ENCODE measurements around the gene PNLDC1. TPM values are rescaled to one million over a fixed set of nuclear protein-coding genes. Genes with fewer than 3 reads are reported as not detected.

Gene PNLDC1
- total and polyA plus RNA-seq, 4 experiments from 2014 or later, result 0.23 to 0.94 (median 0.47) TPM; not detected in 1

GRCh38 chr6:159826968-159827647, 27.0 kb downstream of the PNLDC1 start:
- H3K9me3 Mint-ChIP-seq, result no peaks in the 10 kb centered on the region
- Histone ChIP-seq H3K27ac (ENCODE audit: low read depth, low read length) (no peak overlapping the region), H3K9me3 (ENCODE audit: control insufficient read depth in 1 of 2, low read length in 2 of 2) (no peaks in the 10 kb centered on the region), H3K27me3 (ENCODE audit: insufficient read depth, low read length) (no peaks in the 10 kb centered on the region), H3K4me1 (ENCODE audit: insufficient read depth, low read length) (no peaks in the 10 kb centered on the region), H3K36me3 (ENCODE audit: insufficient read depth, low read length) (no peaks in the 10 kb centered on the region), H3K4me3 (ENCODE audit: low read length in 2 of 2) (no peak overlapping the region)
- DNase-seq, result no peak
- peaks cover 0 to 10% of the 10 kb centered on the region in 2 donors for H3K36me3 Mint-ChIP-seq
- CTCF ChIA-PET (ENCODE audit: partially characterized antibody), result no interaction called here
- H3K4me1 Mint-ChIP-seq, result peaks cover 2 to 6% (median 3%) of the 10 kb centered on the region in 4 donors
- H3K4me3 Mint-ChIP-seq, result no peak overlapping the region
- POLR2A ChIA-PET (ENCODE audit: partially characterized antibody), result no interaction called here
- peaks cover 0 to 1% of the 10 kb centered on the region in 2 donors for H3K27me3 Mint-ChIP-seq
- no peak overlapping the region for H3K27ac Mint-ChIP-seq
- intact Hi-C loops (cut with micrococcal nuclease), result no loop called here

DNA sequence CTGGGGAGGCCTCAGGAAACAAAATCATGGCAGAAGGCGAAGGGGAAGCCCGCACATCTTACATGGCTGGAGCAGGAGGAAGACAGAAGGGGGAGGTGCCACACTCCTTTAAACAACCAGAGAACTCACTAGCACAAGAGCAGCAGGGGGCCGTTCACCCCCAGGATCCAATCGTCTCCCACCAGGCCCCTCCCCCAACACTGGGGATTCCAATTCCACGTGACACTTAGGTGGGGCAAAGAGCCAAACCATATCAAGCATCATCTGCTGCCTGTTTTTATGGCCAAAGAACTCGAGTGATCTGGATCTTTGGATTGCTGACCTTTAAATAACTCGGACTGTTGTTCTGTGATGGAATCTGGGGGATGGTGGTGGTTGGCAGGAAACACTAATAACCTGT, 28.0 kb downstream of the PNLDC1 start:
- Histone ChIP-seq H3K36me3 (ENCODE audit: insufficient read depth, low read length) (no peaks in the 10 kb centered on the region), H3K4me3 (ENCODE audit: low read length in 2 of 2) (no peak overlapping the region), H3K27ac (ENCODE audit: low read depth, low read length) (no peak overlapping the region), H3K9me3 (ENCODE audit: control insufficient read depth in 1 of 2, low read length in 2 of 2) (no peaks in the 10 kb centered on the region), H3K4me1 (ENCODE audit: insufficient read depth, low read length) (no peaks in the 10 kb centered on the region), H3K27me3 (ENCODE audit: insufficient read depth, low read length) (no peaks in the 10 kb centered on the region)
- H3K4me3 Mint-ChIP-seq, result no peak overlapping the region
- peaks cover 0 to 1% of the 10 kb centered on the region in 2 donors for H3K27me3 Mint-ChIP-seq
- peaks cover 2 to 6% (median 3%) of the 10 kb centered on the region in 4 donors for H3K4me1 Mint-ChIP-seq
- H3K9me3 Mint-ChIP-seq, result no peaks in the 10 kb centered on the region
- peaks cover 0 to 8% of the 10 kb centered on the region in 2 donors for H3K36me3 Mint-ChIP-seq
- DNase-seq, result no peak
- CTCF ChIA-PET (ENCODE audit: partially characterized antibody), result no interaction called here
- no peak overlapping the region for H3K27ac Mint-ChIP-seq
- POLR2A ChIA-PET (ENCODE audit: partially characterized antibody), result no interaction called here
- intact Hi-C loops (cut with micrococcal nuclease), result no loop called here

DNA sequence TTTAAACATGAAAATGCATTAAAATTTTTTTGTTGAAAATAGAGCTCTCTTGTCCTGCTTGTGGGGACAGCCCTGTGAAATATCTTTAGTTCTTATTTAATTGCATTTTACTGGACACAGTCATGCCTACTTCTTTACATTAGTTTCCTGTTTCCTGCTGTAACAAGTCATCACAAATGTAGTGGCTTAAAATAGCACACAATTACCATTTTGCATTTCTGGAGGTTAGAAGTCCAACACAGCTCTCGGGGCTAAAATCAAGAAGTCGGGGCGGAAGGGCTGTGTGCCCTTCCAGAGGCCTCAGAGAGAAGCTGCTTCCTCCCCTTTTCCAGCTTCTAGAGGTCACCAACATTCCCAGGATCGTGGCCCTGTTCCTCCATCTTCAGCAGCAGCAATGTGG, 29.4 kb downstream of the PNLDC1 start:
- Mint-ChIP-seq H3K36me3 (no peaks in the 10 kb centered on the region), H3K27me3 (peaks cover 0 to 1% of the 10 kb centered on the region in 2 donors), H3K27ac (no peak overlapping the region), H3K9me3 (no peaks in the 10 kb centered on the region), H3K4me3 (no peak overlapping the region), H3K4me1 (peaks cover 4 to 7% (median 6%) of the 10 kb centered on the region in 4 donors)
- Histone ChIP-seq H3K4me1 (ENCODE audit: insufficient read depth, low read length) (peaks cover 3% of the 10 kb centered on the region), H3K4me3 (ENCODE audit: low read length in 2 of 2) (no peak overlapping the region), H3K9me3 (ENCODE audit: control insufficient read depth in 1 of 2, low read length in 2 of 2) (no peaks in the 10 kb centered on the region), H3K27me3 (ENCODE audit: insufficient read depth, low read length) (no peaks in the 10 kb centered on the region), H3K27ac (ENCODE audit: low read depth, low read length) (no peak overlapping the region), H3K36me3 (ENCODE audit: insufficient read depth, low read length) (no peaks in the 10 kb centered on the region)
- ChIA-PET POLR2A (ENCODE audit: partially characterized antibody) (no interaction called here), CTCF (ENCODE audit: partially characterized antibody) (interaction anchor here (0.8 to 1.2 kb wide), 3 partner anchors 23 to 626 kb away, joined by 3 to 4 read pairs (median 3); no protein-coding TSS in a partner anchor)
- no peak for DNase-seq
- intact Hi-C loops (cut with micrococcal nuclease), result no loop called here

DNA sequence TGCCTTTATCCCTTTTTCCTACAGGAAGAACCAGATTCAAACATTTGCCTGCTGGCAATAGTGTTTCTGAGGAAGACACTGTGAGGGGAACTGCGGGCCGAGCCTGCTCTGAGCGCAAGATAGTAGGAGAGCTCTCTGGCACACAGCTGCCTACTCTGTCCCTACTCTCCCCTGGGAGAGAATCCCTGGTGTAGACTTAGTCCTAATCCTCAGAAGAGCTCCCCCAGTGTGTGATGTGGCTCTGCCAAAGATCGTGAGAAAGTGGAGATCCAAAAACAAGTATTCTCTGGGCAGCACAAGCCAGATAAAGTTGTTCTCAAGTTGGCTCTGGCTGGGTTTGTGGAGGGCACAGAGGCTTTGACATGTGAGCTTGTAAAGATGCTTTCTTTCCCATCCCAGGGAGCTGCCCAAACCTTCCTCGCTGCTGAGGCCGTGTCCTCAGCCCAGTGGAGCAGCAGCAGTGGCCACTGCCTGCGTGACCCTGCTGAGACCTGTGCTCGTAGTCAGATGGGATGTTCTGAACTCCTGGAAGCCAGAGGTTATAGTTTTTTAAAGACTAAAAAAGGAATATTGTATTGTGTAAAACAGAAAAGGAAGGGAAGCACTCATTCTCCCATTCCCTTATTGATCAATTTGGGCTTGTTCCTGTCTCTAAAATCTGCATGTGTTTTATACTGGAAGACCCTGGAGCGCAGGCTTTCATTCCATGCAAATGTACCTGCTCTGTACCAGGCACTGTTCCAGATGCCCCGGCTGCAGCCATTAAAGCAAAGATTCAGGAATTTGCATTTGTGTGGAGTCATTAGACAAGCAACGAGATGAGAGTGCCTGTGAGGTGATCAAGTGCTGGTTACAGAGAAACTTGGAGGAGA, 30.7 kb downstream of the PNLDC1 start:
- POLR2A ChIA-PET (ENCODE audit: partially characterized antibody), result no interaction called here
- Histone ChIP-seq H3K36me3 (ENCODE audit: insufficient read depth, low read length) (no peaks in the 10 kb centered on the region), H3K4me3 (ENCODE audit: low read length in 2 of 2) (no peak overlapping the region), H3K4me1 (ENCODE audit: insufficient read depth, low read length) (peaks cover 4% of the 10 kb centered on the region), H3K27me3 (ENCODE audit: insufficient read depth, low read length) (no peaks in the 10 kb centered on the region), H3K9me3 (ENCODE audit: control insufficient read depth in 1 of 2, low read length in 2 of 2) (no peaks in the 10 kb centered on the region), H3K27ac (ENCODE audit: low read depth, low read length) (no peak overlapping the region)
- intact Hi-C loops (cut with micrococcal nuclease), result no loop called here
- CTCF ChIA-PET (ENCODE audit: partially characterized antibody), result interaction anchor here (1.1 kb wide), 1 partner anchor 22 kb away, joined by 3 read pairs; no protein-coding TSS in a partner anchor
- DNase-seq, result no peak
- peaks cover 0 to 1% of the 10 kb centered on the region in 2 donors for H3K27me3 Mint-ChIP-seq
- peaks cover 7 to 9% (median 9%) of the 10 kb centered on the region in 4 donors for H3K4me1 Mint-ChIP-seq
- H3K27ac Mint-ChIP-seq, result peak overlapping the region in 1 of 7 donors; percentile 37
- no peaks in the 10 kb centered on the region for H3K9me3 Mint-ChIP-seq
- no peaks in the 10 kb centered on the region for H3K36me3 Mint-ChIP-seq
- H3K4me3 Mint-ChIP-seq, result no peak overlapping the region

- no peak for DNase-seq
- intact Hi-C loops (cut with micrococcal nuclease), result no loop called here
- Mint-ChIP-seq H3K36me3 (no peaks in the 10 kb centered on the region), H3K27ac (peak overlapping the region in 1 of 7 donors; percentile 93), H3K4me3 (no peak overlapping the region), H3K9me3 (no peaks in the 10 kb centered on the region), H3K27me3 (peaks cover 0 to 1% of the 10 kb centered on the region in 2 donors), H3K4me1 (peaks cover 7 to 9% (median 9%) of the 10 kb centered on the region in 4 donors)
- Histone ChIP-seq H3K36me3 (ENCODE audit: insufficient read depth, low read length) (no peaks in the 10 kb centered on the region), H3K9me3 (ENCODE audit: control insufficient read depth in 1 of 2, low read length in 2 of 2) (no peaks in the 10 kb centered on the region), H3K4me1 (ENCODE audit: insufficient read depth, low read length) (peaks cover 4% of the 10 kb centered on the region), H3K4me3 (ENCODE audit: low read length in 2 of 2) (no peak overlapping the region), H3K27me3 (ENCODE audit: insufficient read depth, low read length) (no peaks in the 10 kb centered on the region), H3K27ac (ENCODE audit: low read depth, low read length) (no peak overlapping the region)
- CTCF ChIA-PET (ENCODE audit: partially characterized antibody), result no interaction called here
- POLR2A ChIA-PET (ENCODE audit: partially characterized antibody), result no interaction called here
These were observed 31.2 kb downstream of the PNLDC1 start for GRCh38 chr6:159831373-159831679.

GRCh38 chr6:159832946-159833345, 32.9 kb downstream of the PNLDC1 start:
- Mint-ChIP-seq H3K36me3 (no peaks in the 10 kb centered on the region), H3K27ac (no peak overlapping the region), H3K9me3 (no peaks in the 10 kb centered on the region), H3K4me1 (peaks cover 7 to 9% (median 9%) of the 10 kb centered on the region in 4 donors), H3K4me3 (no peak overlapping the region), H3K27me3 (peaks cover 0 to 1% of the 10 kb centered on the region in 2 donors)
- intact Hi-C loops (cut with micrococcal nuclease), result no loop called here
- Histone ChIP-seq H3K27me3 (ENCODE audit: insufficient read depth, low read length) (no peaks in the 10 kb centered on the region), H3K4me1 (ENCODE audit: insufficient read depth, low read length) (peaks cover 4% of the 10 kb centered on the region), H3K9me3 (ENCODE audit: control insufficient read depth in 1 of 2, low read length in 2 of 2) (no peaks in the 10 kb centered on the region), H3K36me3 (ENCODE audit: insufficient read depth, low read length) (no peaks in the 10 kb centered on the region), H3K4me3 (ENCODE audit: low read length in 2 of 2) (no peak overlapping the region), H3K27ac (ENCODE audit: low read depth, low read length) (no peak overlapping the region)
- DNase-seq, result no peak
- CTCF ChIA-PET (ENCODE audit: partially characterized antibody), result interaction anchor here (1.1 kb wide), 1 partner anchor 623 kb away, joined by 3 read pairs; no protein-coding TSS in a partner anchor
- POLR2A ChIA-PET (ENCODE audit: partially characterized antibody), result no interaction called here

DNA sequence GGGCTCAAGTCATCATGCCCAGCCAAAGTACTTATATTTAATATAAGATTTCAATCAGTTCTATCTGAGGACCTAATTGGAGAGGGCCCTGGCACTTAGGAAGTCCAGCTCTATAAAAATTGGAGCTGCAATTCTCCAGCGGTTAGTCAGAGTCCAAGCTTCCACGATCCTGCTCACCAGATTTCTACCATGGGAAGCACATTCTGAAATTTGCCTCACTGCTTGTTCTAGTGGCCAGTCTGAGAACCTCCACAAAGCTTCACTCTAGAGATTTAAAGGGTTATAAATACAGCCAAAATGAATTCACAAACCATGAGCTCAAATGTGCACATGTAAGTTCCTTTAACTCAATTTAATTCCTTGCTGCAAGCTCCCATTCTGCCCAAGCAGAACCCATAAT, 33.5 kb downstream of the PNLDC1 start:
- Histone ChIP-seq H3K36me3 (ENCODE audit: insufficient read depth, low read length) (no peaks in the 10 kb centered on the region), H3K4me3 (ENCODE audit: low read length in 2 of 2) (no peak overlapping the region), H3K4me1 (ENCODE audit: insufficient read depth, low read length) (peaks cover 4% of the 10 kb centered on the region), H3K9me3 (ENCODE audit: control insufficient read depth in 1 of 2, low read length in 2 of 2) (no peaks in the 10 kb centered on the region), H3K27ac (ENCODE audit: low read depth, low read length) (no peak overlapping the region), H3K27me3 (ENCODE audit: insufficient read depth, low read length) (no peaks in the 10 kb centered on the region)
- Mint-ChIP-seq H3K36me3 (no peaks in the 10 kb centered on the region), H3K27me3 (peaks cover 1 to 3% of the 10 kb centered on the region in 2 donors), H3K4me1 (peaks cover 7 to 9% (median 9%) of the 10 kb centered on the region in 4 donors), H3K4me3 (no peak overlapping the region), H3K27ac (no peak overlapping the region), H3K9me3 (no peaks in the 10 kb centered on the region)
- CTCF ChIA-PET (ENCODE audit: partially characterized antibody), result interaction anchor here (0.5 to 1.1 kb wide), 2 partner anchors 113 to 622 kb away, joined by 3 read pairs; no protein-coding TSS in a partner anchor
- POLR2A ChIA-PET (ENCODE audit: partially characterized antibody), result interaction anchor here (0.5 to 0.8 kb wide), 3 partner anchors 14 to 229 kb away, joined by 3 read pairs; partner anchors contain the start of gene MRPL18
- no peak for DNase-seq
- intact Hi-C loops (cut with micrococcal nuclease), result no loop called here

All from CD4-positive, alpha-beta memory T cell (primary cell).